ENCODE measurements around the gene MDK. TPM values are rescaled to one million over a fixed set of nuclear protein-coding genes. Genes with fewer than 3 reads are reported as not detected.

The MDK gene
- total RNA-seq, 6 experiments from 2014 or later: 9.7 to 22.9 (median 18.9) TPM

- Mint-ChIP-seq H3K27me3 (ENCODE audit: insufficient read depth) (no peaks in the 10 kb centered on the region; the same call in 1 of the 2 replicates), H3K36me3 (ENCODE audit: low read depth) (no peaks in the 10 kb centered on the region; the same call in 1 of the 2 replicates), H3K9me3 (no peaks in the 10 kb centered on the region), H3K27ac (no peak overlapping the region), H3K4me1 (ENCODE audit: low read depth) (peaks cover 22% of the 10 kb centered on the region), H3K4me3 (no peak overlapping the region)
- no peak for DNase-seq
- TF ChIP-seq CTCF (IDR thresholded peaks at IDR 0.05): no peak
These were observed 30.8 kb upstream of the MDK start for GRCh38 chr11:46350695-46351094.

- Mint-ChIP-seq H3K4me3 (no peak overlapping the region), H3K27me3 (ENCODE audit: insufficient read depth) (no peaks in the 10 kb centered on the region; the same call in 1 of the 2 replicates), H3K27ac (no peak overlapping the region), H3K36me3 (ENCODE audit: low read depth) (no peaks in the 10 kb centered on the region; the same call in 1 of the 2 replicates), H3K9me3 (no peaks in the 10 kb centered on the region), H3K4me1 (ENCODE audit: low read depth) (peaks cover 23% of the 10 kb centered on the region)
- no peak for TF ChIP-seq CTCF (IDR thresholded peaks at IDR 0.05)
- no peak for DNase-seq
These were observed 30.3 kb upstream of the MDK start for GRCh38 chr11:46351148-46351547.

- Mint-ChIP-seq H3K9me3 (no peaks in the 10 kb centered on the region), H3K36me3 (ENCODE audit: low read depth) (no peaks in the 10 kb centered on the region; the same call in 1 of the 2 replicates), H3K27me3 (ENCODE audit: insufficient read depth) (no peaks in the 10 kb centered on the region; the same call in 1 of the 2 replicates), H3K27ac (no peak overlapping the region), H3K4me1 (ENCODE audit: low read depth) (peaks cover 23% of the 10 kb centered on the region), H3K4me3 (no peak overlapping the region)
- no peak for DNase-seq
- TF ChIP-seq CTCF (IDR thresholded peaks at IDR 0.05): no peak
These were observed 29.9 kb upstream of the MDK start for GRCh38 chr11:46351606-46352005.

- H3K27ac Mint-ChIP-seq: no peak overlapping the region
- DNase-seq: no peak
- no peak overlapping the region for H3K4me3 Mint-ChIP-seq
- H3K36me3 Mint-ChIP-seq (ENCODE audit: low read depth): no peaks in the 10 kb centered on the region; the same call in 1 of the 2 replicates
- peak; percentile 89 for TF ChIP-seq CTCF (IDR thresholded peaks at IDR 0.05)
- no peaks in the 10 kb centered on the region; the same call in 1 of the 2 replicates for H3K27me3 Mint-ChIP-seq (ENCODE audit: insufficient read depth)
- H3K4me1 Mint-ChIP-seq (ENCODE audit: low read depth): peaks cover 23% of the 10 kb centered on the region
- no peaks in the 10 kb centered on the region for H3K9me3 Mint-ChIP-seq
These were observed 29.2 kb upstream of the MDK start for GRCh38 chr11:46352063-46352841.

- no peaks in the 10 kb centered on the region for H3K9me3 Mint-ChIP-seq
- no peaks in the 10 kb centered on the region; the same call in 1 of the 2 replicates for H3K36me3 Mint-ChIP-seq (ENCODE audit: low read depth)
- H3K4me3 Mint-ChIP-seq: no peak overlapping the region
- H3K27me3 Mint-ChIP-seq (ENCODE audit: insufficient read depth): no peaks in the 10 kb centered on the region; the same call in none of the 2 replicates
- H3K4me1 Mint-ChIP-seq (ENCODE audit: low read depth): peaks cover 17% of the 10 kb centered on the region
- no peak for DNase-seq
- no peak for TF ChIP-seq CTCF (IDR thresholded peaks at IDR 0.05)
- H3K27ac Mint-ChIP-seq: no peak overlapping the region
These were observed 27.8 kb upstream of the MDK start for GRCh38 chr11:46353698-46354097.
